LNCAP (cell line): ENCODE results near the gene ANKIB1.
A peak's percentile ranks its signal among the peaks of the same experiment; 100 is the strongest.

ENCODE experiments used
- CTCF ChIP-seq: fragments of 450-650 bp; IDR thresholded peaks from 2 replicates; pipeline ENCODE4 v1.5.1; 2017; ENCODE audit warnings: mild to moderate bottlenecking

Gene ANKIB1

GRCh38 chr7:92432299-92432946 is 186.6 kb downstream of the ANKIB1 start:
- TF ChIP-seq CTCF, result no peak

- no peak for TF ChIP-seq CTCF
Measured at GRCh38 chr7:92433019-92433418, 187.2 kb downstream of the ANKIB1 start.

- no peak for TF ChIP-seq CTCF
Measured at GRCh38 chr7:92435542-92435941, 189.8 kb downstream of the ANKIB1 start.

GRCh38 chr7:92436612-92437445 is 191.1 kb downstream of the ANKIB1 start:
- no peak for TF ChIP-seq CTCF

GRCh38 chr7:92437956-92438491 is 192.2 kb downstream of the ANKIB1 start:
- no peak for TF ChIP-seq CTCF

GRCh38 chr7:92446869-92447344 is 201.1 kb downstream of the ANKIB1 start:
- TF ChIP-seq CTCF, result no peak

GRCh38 chr7:92447345-92448204 is 201.8 kb downstream of the ANKIB1 start, which contains the start of gene GATAD1:
TSS of gene GATAD1 (plus strand) at chr7:92447482. CDS start at chr7:92447730, 248 bp downstream.
- TF ChIP-seq CTCF, result peak; percentile 90
